ENCODE results near the gene TFPI. TPM values are rescaled to one million over a fixed set of nuclear protein-coding genes. Genes with fewer than 3 reads are reported as not detected.

The TFPI gene
- total and polyA plus RNA-seq, 10 of the 15 experiments (the other 5 are each of a cell fraction or from before 2014, with no cell fraction given) = 0.07 to 0.59 (median 0.34) TPM

- DNase-seq (ENCODE audit: low read depth, low spot score) = no peak
- no peak overlapping the region for H3K9ac ChIP-seq (ENCODE audit: control insufficient read depth, insufficient read depth, low read length)
- WGBS (ENCODE audit: insufficient coverage, insufficient replicate concordance, low lambda C conversion rate, missing lambda C conversion rate) = 29% methylated on average over 3 of the region's 3 CpGs
- TF ChIP-seq POLR2AphosphoS5 (IDR thresholded peaks at IDR 0.05; ENCODE audit: low read length) = no peak
- no peak for TF ChIP-seq POU2F2 (IDR thresholded peaks at IDR 0.05; ENCODE audit: borderline replicate concordance, low read depth, low read length)
- no peak for TF ChIP-seq MAX (IDR thresholded peaks at IDR 0.05; ENCODE audit: low read depth, low read length)
- no peak for TF ChIP-seq ATF3 (IDR thresholded peaks at IDR 0.05; ENCODE audit: borderline replicate concordance, extremely low read depth, low read depth, low read length)
- no peak for TF ChIP-seq RAD51 (IDR thresholded peaks at IDR 0.05)
- TF ChIP-seq LARP7 (IDR thresholded peaks at IDR 0.05) = no peak
- TF ChIP-seq PKNOX1 (IDR thresholded peaks at IDR 0.05) = no peak
- TF ChIP-seq SPI1 (IDR thresholded peaks at IDR 0.05; ENCODE audit: borderline replicate concordance, insufficient read depth, low read depth, low read length) = no peak
- TF ChIP-seq BRCA1 (IDR thresholded peaks at IDR 0.05; ENCODE audit: low read depth, low read length) = no peak
- TF ChIP-seq CEBPB (IDR thresholded peaks at IDR 0.05; ENCODE audit: borderline replicate concordance in 1 of 2, low read depth in 2 of 2, low read length in 2 of 2) = no peak
- no peak for TF ChIP-seq SIN3A (IDR thresholded peaks at IDR 0.05; ENCODE audit: low read depth, low read length)
- no peak for TF ChIP-seq TAF1 (IDR thresholded peaks at IDR 0.05; ENCODE audit: borderline replicate concordance, low read depth, low read length)
- no peak for TF ChIP-seq ZBTB4 (CRISPR knock-in tag; IDR thresholded peaks at IDR 0.05)
- TF ChIP-seq JUNB (IDR thresholded peaks at IDR 0.05) = no peak
- TF ChIP-seq EED (IDR thresholded peaks at IDR 0.05; ENCODE audit: low read depth) = no peak
- H3K4me3 ChIP-seq = no peak overlapping the region
- ChIA-PET SMC1A (ENCODE audit: uncharacterized antibody, unreplicated experiment) (no interaction called here), CTCF (interaction anchor here (1.7 kb wide), 1 partner anchor 29 kb away, joined by 5 read pairs; no protein-coding TSS in a partner anchor), RAD21 (ENCODE audit: unreplicated experiment) (no interaction called here), POLR2A (no interaction called here)
- H3K36me3 ChIP-seq (ENCODE audit: control insufficient read depth in 2 of 2, insufficient read depth in 2 of 2, low read length in 1 of 2) = no peaks in the 10 kb centered on the region
- H3K9me3 ChIP-seq (replicated peaks; ENCODE audit: control insufficient read depth, insufficient read depth, low read length) = no peaks in the 10 kb centered on the region
- FAIRE-seq = no peak
- no peaks in the 10 kb centered on the region; a peak in 1 of 4 replicates for H3K27me3 ChIP-seq (replicated peaks in 1 of 2; ENCODE audit: control insufficient read depth in 2 of 2, insufficient read depth in 2 of 2, low read length in 1 of 2)
- H3K4me1 ChIP-seq (ENCODE audit: control insufficient read depth, insufficient read depth, low read length) = no peaks in the 10 kb centered on the region
- H3K4me2 ChIP-seq (ENCODE audit: control insufficient read depth, insufficient read depth) = no peak overlapping the region
- intact Hi-C loops (cut with micrococcal nuclease; ENCODE audit: unreplicated experiment) = no loop called here
- ATAC-seq = no peak
- H3K79me2 ChIP-seq (ENCODE audit: control insufficient read depth, insufficient read depth, low read length) = no peaks in the 10 kb centered on the region
- no peak overlapping the region for H2AFZ ChIP-seq (ENCODE audit: control insufficient read depth, low read depth, low read length)
- no TSS peak for BruUV-seq (replicated peaks)
- in situ Hi-C loops (cut with MboI) = no loop called here
- no peaks in the 10 kb centered on the region for H4K20me1 ChIP-seq (ENCODE audit: control insufficient read depth, insufficient read depth)
- H3K27ac ChIP-seq (ENCODE audit: control insufficient read depth, insufficient read depth) = no peak overlapping the region
Measured at GRCh38 chr2:187529248-187529976, 24.8 kb downstream of the TFPI start.

Data from GM12878 (cell line).